HG03342 (cell line): ENCODE data around the gene TENM4.

Source experiments
- ATAC-seq: cut with Tn5 transposase; IDR thresholded peaks from one replicate; pipeline ENCODE4 v1.9.1; 2021; ENCODE audit warnings: mild to moderate bottlenecking, moderate library complexity; ENCODE audit not compliant: unreplicated experiment

TENM4 gene

GRCh38 chr11:79353706-79354105, 87.1 kb downstream of the TENM4 start:
- ATAC-seq: no peak

DNA sequence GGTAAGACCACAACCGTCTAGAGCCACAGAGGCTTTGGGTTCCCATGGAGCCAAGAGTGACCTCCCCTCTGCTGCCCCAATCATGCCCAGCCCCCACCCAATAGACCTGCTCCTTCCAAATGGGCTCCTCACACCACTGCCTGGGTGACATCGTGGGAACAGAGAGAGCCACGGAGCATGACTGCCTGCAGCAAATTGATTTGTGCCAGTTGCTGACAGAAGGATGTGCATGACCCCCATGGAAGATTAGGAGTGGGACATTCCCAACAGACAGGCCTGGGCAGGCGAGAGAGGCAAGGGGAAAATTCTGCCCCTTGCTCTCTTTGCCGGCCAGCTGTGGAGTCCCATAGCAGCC, 88.5 kb downstream of the TENM4 start:
- ATAC-seq: no peak

DNA sequence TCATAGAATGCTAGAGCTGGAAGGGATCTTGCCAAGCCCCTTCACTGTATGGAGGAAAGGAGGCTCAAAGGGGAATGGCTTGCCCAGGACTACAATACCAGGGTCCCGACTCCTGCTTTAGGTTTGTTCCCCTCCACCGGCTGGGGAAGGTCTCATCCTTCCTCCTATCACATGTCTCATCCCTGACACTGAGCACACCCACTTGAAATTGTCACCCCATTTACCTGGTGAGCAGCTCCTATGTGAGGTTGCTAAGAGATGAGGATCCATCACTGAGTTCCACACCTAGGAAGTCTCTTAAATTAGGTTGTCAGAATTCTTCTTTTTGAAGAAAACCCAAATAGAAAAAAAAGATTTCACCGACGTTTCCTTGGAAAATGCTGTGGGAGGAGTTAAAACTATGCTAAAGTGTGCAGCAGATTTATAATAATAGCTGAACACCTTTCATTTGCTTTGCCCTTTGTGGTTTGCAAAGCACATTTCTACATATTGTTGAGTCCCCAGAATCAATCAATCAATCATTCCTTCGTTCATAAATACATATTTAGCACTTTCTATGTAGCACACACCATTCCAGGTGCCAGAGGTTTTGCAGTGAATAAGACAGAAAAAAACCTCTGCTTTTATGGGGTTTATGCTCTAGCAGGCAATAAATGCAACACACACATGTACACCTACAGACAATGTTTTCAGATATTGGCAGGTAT, 91.7 kb downstream of the TENM4 start:
- no peak for ATAC-seq

DNA sequence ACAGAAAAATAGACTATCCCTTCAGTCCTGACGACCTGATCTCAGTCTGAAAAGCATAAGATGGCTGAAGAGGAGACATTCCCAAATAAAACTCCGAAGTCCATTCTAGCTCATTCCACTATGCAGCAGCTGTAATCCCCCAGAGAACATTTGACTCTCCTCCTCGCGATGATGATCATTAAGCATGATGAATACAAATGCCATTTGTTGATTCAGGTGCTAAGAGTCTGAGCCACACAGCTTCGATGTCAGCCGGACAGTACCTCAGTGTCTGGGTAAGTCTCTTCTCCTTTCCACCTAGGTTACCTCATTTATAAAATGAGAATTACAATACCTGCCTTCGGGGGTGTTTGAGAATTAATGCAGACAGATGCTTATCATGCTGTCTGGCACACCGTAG, 94.8 kb downstream of the TENM4 start:
- ATAC-seq: no peak

- no peak for ATAC-seq
Observed at GRCh38 chr11:79344753-79345294, 96.0 kb downstream of the TENM4 start.

GRCh38 chr11:79342686-79343085, 98.1 kb downstream of the TENM4 start:
- ATAC-seq: no peak

- no peak for ATAC-seq
Observed at GRCh38 chr11:79342236-79342635, 98.6 kb downstream of the TENM4 start.

DNA sequence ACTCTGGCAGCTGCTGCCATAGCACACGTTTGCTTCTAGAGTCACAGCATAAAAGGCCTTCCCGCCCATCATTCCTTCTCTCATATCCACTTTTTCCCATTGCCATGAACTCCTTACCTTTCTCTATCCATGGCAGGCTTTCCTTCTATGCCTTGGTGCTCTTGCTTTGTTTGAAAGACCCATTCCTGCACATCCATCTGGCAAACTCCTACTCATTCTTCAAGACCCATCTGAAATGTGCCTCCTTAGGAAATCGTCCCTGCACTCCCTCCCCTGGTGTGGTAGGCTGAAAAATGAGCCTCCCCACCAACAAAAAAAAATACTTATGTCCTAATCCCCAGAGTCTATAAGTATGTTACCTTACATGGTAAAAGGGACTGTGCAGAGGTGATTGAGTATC, 100.3 kb downstream of the TENM4 start:
- ATAC-seq: no peak

DNA sequence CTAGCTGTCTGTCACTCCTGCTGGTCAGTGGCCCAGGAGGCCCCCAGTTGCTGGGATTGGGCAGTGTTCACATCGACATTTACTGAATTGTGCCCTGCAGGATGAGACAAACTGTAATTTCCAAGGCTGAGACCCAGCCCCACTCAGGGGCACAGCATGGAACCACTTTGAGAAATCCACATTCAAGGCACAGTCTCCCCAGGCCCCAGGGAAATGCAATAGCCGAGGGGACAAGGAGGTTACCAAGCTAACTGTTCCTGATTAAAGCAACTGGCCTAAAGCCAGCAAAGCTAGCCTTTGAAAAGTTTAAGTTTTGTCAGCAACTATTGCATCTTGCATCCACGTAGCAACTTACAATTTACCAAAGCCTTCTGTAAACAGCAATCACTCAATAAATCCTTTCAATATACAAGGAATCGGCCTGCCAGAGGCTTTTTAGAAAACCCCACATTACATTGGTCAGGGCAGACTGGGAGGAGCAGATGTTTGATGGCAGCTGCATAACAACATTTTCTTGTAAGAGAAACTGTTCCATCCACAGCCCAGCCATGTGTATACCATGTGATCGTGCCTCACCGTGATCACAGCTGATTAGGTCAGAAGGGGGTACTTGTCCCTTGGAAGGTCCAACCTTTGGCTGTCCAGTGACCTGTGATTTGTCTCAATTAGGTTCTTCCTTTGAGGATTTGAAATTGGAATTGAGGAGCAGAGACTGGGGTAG, 103.9 kb downstream of the TENM4 start:
- no peak for ATAC-seq

- no peak for ATAC-seq
Observed at GRCh38 chr11:79335681-79336080, 105.1 kb downstream of the TENM4 start.

GRCh38 chr11:79333355-79333754, 107.5 kb downstream of the TENM4 start:
- ATAC-seq: no peak

GRCh38 chr11:79332017-79332416, 108.8 kb downstream of the TENM4 start:
- no peak for ATAC-seq

- no peak for ATAC-seq
Observed at GRCh38 chr11:79331203-79331901, 109.5 kb downstream of the TENM4 start.

GRCh38 chr11:79330651-79331050, 110.2 kb downstream of the TENM4 start:
- no peak for ATAC-seq

DNA sequence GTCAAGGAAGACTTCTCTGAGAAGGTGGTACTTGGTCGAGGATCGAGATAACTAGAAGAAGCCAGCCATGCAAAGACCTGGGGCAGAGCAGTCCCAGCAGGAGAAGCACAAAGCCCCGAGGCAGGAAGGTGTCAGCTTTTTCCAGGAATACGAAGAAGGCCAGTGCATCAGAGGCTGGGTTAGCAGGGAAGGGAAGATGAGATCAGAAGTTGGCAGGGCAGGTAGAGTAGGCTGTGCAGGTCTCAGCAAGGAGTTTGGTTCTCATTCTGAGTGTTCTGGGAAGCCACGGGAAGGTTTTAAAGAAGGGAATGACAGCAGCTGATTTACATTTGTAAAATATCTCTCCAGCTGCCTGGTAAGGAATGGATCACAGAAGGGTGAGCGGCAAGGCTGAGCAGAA, 111.3 kb downstream of the TENM4 start:
- no peak for ATAC-seq

DNA sequence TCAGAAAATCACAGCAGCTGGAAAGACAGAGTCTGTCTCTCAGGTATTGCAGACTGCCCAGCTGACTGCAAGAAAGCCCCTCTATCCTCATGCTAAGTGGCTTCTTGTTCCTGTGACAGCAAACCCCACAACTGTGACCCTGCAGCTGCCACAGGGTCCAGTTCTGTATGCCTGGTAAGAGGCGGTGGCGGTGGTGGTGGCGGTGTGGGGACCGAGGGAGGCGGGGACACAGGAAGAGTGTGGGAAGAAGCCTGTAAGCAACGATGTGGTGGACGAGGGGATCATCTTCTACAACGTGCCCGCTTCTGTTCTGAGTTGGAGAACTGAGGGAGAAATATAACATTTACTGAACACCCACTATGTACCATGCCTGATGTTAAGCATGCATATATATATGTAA, 112.4 kb downstream of the TENM4 start:
- ATAC-seq: no peak

- ATAC-seq: no peak
Observed at GRCh38 chr11:79325851-79326250, 115.0 kb downstream of the TENM4 start.

DNA sequence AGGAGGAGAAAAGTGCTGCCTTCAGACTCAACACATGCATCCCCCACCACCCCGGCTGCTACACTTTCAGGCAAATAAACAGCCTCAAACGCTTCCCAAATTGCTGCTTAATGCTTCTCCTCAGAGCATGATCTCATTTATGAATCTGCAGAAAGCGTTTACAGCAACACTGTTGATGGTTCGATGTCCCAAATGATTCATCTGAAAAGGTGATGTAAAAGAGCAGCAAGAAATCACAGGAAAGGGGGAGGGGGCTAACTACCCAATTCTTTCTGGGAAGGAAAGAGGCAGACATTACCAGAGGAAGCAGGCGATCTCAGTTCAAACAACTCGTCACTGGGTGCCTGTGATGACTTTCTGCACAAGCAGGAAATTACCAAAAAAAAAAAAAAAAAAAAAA, 119.6 kb downstream of the TENM4 start:
- no peak for ATAC-seq

- ATAC-seq: no peak
Observed at GRCh38 chr11:79314906-79315689, 125.7 kb downstream of the TENM4 start.

DNA sequence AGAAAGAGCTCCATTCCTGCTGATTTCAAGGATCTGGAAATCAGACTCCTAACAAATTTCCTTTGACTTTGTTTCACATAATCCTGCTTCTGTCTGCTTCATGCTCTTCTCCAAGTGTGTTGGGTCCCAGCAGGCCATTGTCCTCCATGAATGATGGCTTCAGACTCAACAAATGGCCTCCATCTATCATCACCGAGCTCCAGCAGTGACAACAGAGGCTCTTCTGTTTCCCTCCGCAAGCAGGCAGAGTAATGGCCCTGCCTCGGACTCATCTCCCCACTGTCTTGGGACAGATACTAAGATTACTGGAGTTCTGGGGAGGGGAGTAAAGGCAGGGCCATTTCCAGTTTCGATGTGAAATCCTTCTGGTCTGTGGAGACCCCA, 127.3 kb downstream of the TENM4 start:
- no peak for ATAC-seq
